ENCODE measurements around the gene MFN2. TPM values are rescaled to one million over a fixed set of nuclear protein-coding genes. Genes with fewer than 3 reads are reported as not detected.

Gene MFN2
- total RNA-seq, 2 experiments from 2014 or later: 28.3 to 52.7 TPM

GRCh38 chr1:11942280-11942679 is 38.0 kb upstream of the MFN2 start:
- TF ChIP-seq EZH2phosphoT487 (IDR thresholded peaks at IDR 0.05; ENCODE audit: borderline replicate concordance, low read depth, low read length): no peak
- TF ChIP-seq CTCF (conservative IDR thresholded peaks at IDR 0.05; ENCODE audit: low read length): no peak
- Histone ChIP-seq H4K20me1 (ENCODE audit: insufficient read depth, low read length) (no peaks in the 10 kb centered on the region), H3K79me2 (ENCODE audit: insufficient read depth, low read depth, low read length) (no peaks in the 10 kb centered on the region), H2AFZ (ENCODE audit: low read length) (no peak overlapping the region), H3K4me2 (ENCODE audit: low read length) (no peak overlapping the region), H3K4me3 (ENCODE audit: low read depth, low read length, poor library complexity, severe bottlenecking) (no peak overlapping the region), H3K36me3 (ENCODE audit: insufficient read depth, low read length) (no peaks in the 10 kb centered on the region), H3K27ac (ENCODE audit: low read depth, low read length, poor library complexity, severe bottlenecking) (no peak overlapping the region), H3K9me3 (ENCODE audit: low read length) (no peaks in the 10 kb centered on the region), H3K9me2 (ENCODE audit: insufficient read depth, low read length) (no peaks in the 10 kb centered on the region), H3K4me1 (ENCODE audit: insufficient read depth, low read length, poor library complexity, severe bottlenecking) (no peaks in the 10 kb centered on the region)
- intact Hi-C loops (cut with micrococcal nuclease; ENCODE audit: unreplicated experiment): no loop called here
- ChIA-PET POLR2A (no interaction called here), CTCF (ENCODE audit: unreplicated experiment) (no interaction called here)
- no TSS peak for BruUV-seq (replicated peaks)
- DNase-seq (ENCODE audit: low spot score): no peak

GRCh38 chr1:11943619-11944018 is 36.6 kb upstream of the MFN2 start:
- ChIA-PET POLR2A (no interaction called here), CTCF (ENCODE audit: unreplicated experiment) (no interaction called here)
- Histone ChIP-seq H3K79me2 (ENCODE audit: insufficient read depth, low read depth, low read length) (no peaks in the 10 kb centered on the region), H3K4me1 (ENCODE audit: insufficient read depth, low read length, poor library complexity, severe bottlenecking) (no peaks in the 10 kb centered on the region), H4K20me1 (ENCODE audit: insufficient read depth, low read length) (no peaks in the 10 kb centered on the region), H3K36me3 (ENCODE audit: insufficient read depth, low read length) (0 out of 2 replicates have a peak, but pooled peaks cover under 1% of the 10 kb centered on the region), H2AFZ (ENCODE audit: low read length) (no peak overlapping the region), H3K4me2 (ENCODE audit: low read length) (no peak overlapping the region), H3K9me2 (ENCODE audit: insufficient read depth, low read length) (no peaks in the 10 kb centered on the region), H3K27ac (ENCODE audit: low read depth, low read length, poor library complexity, severe bottlenecking) (no peak overlapping the region), H3K9me3 (ENCODE audit: low read length) (no peaks in the 10 kb centered on the region), H3K4me3 (ENCODE audit: low read depth, low read length, poor library complexity, severe bottlenecking) (no peak overlapping the region)
- no peak for TF ChIP-seq CTCF (conservative IDR thresholded peaks at IDR 0.05; ENCODE audit: low read length)
- no peak for TF ChIP-seq EZH2phosphoT487 (IDR thresholded peaks at IDR 0.05; ENCODE audit: borderline replicate concordance, low read depth, low read length)
- intact Hi-C loops (cut with micrococcal nuclease; ENCODE audit: unreplicated experiment): no loop called here
- BruUV-seq (replicated peaks): no TSS peak
- DNase-seq (ENCODE audit: low spot score): no peak

GRCh38 chr1:11944358-11944931 is 35.8 kb upstream of the MFN2 start:
- Histone ChIP-seq H3K4me3 (ENCODE audit: low read depth, low read length, poor library complexity, severe bottlenecking) (no peak overlapping the region), H3K4me2 (ENCODE audit: low read length) (no peak overlapping the region), H4K20me1 (ENCODE audit: insufficient read depth, low read length) (no peaks in the 10 kb centered on the region), H2AFZ (ENCODE audit: low read length) (no peak overlapping the region), H3K9me3 (ENCODE audit: low read length) (0 out of 2 replicates have a peak, but pooled peaks cover 3% of the 10 kb centered on the region), H3K27ac (ENCODE audit: low read depth, low read length, poor library complexity, severe bottlenecking) (no peak overlapping the region), H3K9me2 (ENCODE audit: insufficient read depth, low read length) (no peaks in the 10 kb centered on the region), H3K4me1 (ENCODE audit: insufficient read depth, low read length, poor library complexity, severe bottlenecking) (peaks cover 7% of the 10 kb centered on the region), H3K36me3 (ENCODE audit: insufficient read depth, low read length) (0 out of 2 replicates have a peak, but pooled peaks cover 4% of the 10 kb centered on the region), H3K79me2 (ENCODE audit: insufficient read depth, low read depth, low read length) (no peaks in the 10 kb centered on the region)
- intact Hi-C loops (cut with micrococcal nuclease; ENCODE audit: unreplicated experiment): no loop called here
- CTCF ChIA-PET (ENCODE audit: unreplicated experiment): no interaction called here
- no peak for DNase-seq (ENCODE audit: low spot score)
- TF ChIP-seq EZH2phosphoT487 (IDR thresholded peaks at IDR 0.05; ENCODE audit: borderline replicate concordance, low read depth, low read length): no peak
- POLR2A ChIA-PET: no interaction called here
- no TSS peak for BruUV-seq (replicated peaks)
